ENCODE results near the gene PRSS56.

Gene PRSS56

GRCh38 chr2:232496501-232497270 lies 23.5 kb upstream of the PRSS56 start:
- Histone ChIP-seq H3K36me3 (ENCODE audit: insufficient read depth, low read length) (no peaks in the 10 kb centered on the region), H3K27me3 (ENCODE audit: control insufficient read depth in 1 of 2, insufficient read depth in 2 of 2, low read length in 2 of 2) (no peaks in the 10 kb centered on the region)

GRCh38 chr2:232497348-232497747 lies 22.8 kb upstream of the PRSS56 start:
- Histone ChIP-seq H3K27ac (ENCODE audit: low read depth, low read length) (no peak overlapping the region), H3K9me3 (ENCODE audit: low read length) (no peaks in the 10 kb centered on the region), H3K4me3 (ENCODE audit: low read depth in 1 of 2, low read length in 2 of 2) (no peak overlapping the region)

More at GRCh38 chr2:232496501-232497270, 23.5 kb upstream of the PRSS56 start:
- H3K9ac ChIP-seq (ENCODE audit: low read length) = no peak overlapping the region
- H3K9me3 ChIP-seq (ENCODE audit: low read length) = no peaks in the 10 kb centered on the region
- no peak overlapping the region for H3K4me3 ChIP-seq (ENCODE audit: low read depth in 1 of 2, low read length in 2 of 2)
- no peak overlapping the region for H3K27ac ChIP-seq (ENCODE audit: low read depth, low read length)
- no peaks in the 10 kb centered on the region for H3K4me1 ChIP-seq (ENCODE audit: insufficient read depth, low read length)

GRCh38 chr2:232498452-232498851 lies 21.7 kb upstream of the PRSS56 start:
- Histone ChIP-seq H3K9me3 (ENCODE audit: low read length) (no peaks in the 10 kb centered on the region), H3K36me3 (ENCODE audit: insufficient read depth, low read length) (no peaks in the 10 kb centered on the region), H3K4me1 (ENCODE audit: insufficient read depth, low read length) (no peaks in the 10 kb centered on the region), H3K27me3 (ENCODE audit: control insufficient read depth in 1 of 2, insufficient read depth in 2 of 2, low read length in 2 of 2) (peaks cover 0 to 4% of the 10 kb centered on the region in 2 donors), H3K4me3 (ENCODE audit: low read depth in 1 of 2, low read length in 2 of 2) (no peak overlapping the region), H3K9ac (ENCODE audit: low read length) (no peak overlapping the region), H3K27ac (ENCODE audit: low read depth, low read length) (no peak overlapping the region)

More at GRCh38 chr2:232497348-232497747, 22.8 kb upstream of the PRSS56 start:
- Histone ChIP-seq H3K9ac (ENCODE audit: low read length) (no peak overlapping the region), H3K4me1 (ENCODE audit: insufficient read depth, low read length) (no peaks in the 10 kb centered on the region), H3K36me3 (ENCODE audit: insufficient read depth, low read length) (no peaks in the 10 kb centered on the region), H3K27me3 (ENCODE audit: control insufficient read depth in 1 of 2, insufficient read depth in 2 of 2, low read length in 2 of 2) (no peaks in the 10 kb centered on the region)

- no peaks in the 10 kb centered on the region for H3K9me3 ChIP-seq (ENCODE audit: low read length)
- H3K4me3 ChIP-seq (ENCODE audit: low read depth in 1 of 2, low read length in 2 of 2) = no peak overlapping the region
- peaks cover 4% of the 10 kb centered on the region for H3K4me1 ChIP-seq (ENCODE audit: insufficient read depth, low read length)
- peaks cover 0 to 15% of the 10 kb centered on the region in 2 donors for H3K27me3 ChIP-seq (ENCODE audit: control insufficient read depth in 1 of 2, insufficient read depth in 2 of 2, low read length in 2 of 2)
- no peaks in the 10 kb centered on the region for H3K36me3 ChIP-seq (ENCODE audit: insufficient read depth, low read length)
- H3K9ac ChIP-seq (ENCODE audit: low read length) = no peak overlapping the region
- no peak overlapping the region for H3K27ac ChIP-seq (ENCODE audit: low read depth, low read length)
These were observed 18.8 kb upstream of the PRSS56 start for GRCh38 chr2:232501331-232501771.

GRCh38 chr2:232501794-232502390 lies 18.3 kb upstream of the PRSS56 start:
- Histone ChIP-seq H3K4me3 (ENCODE audit: low read depth in 1 of 2, low read length in 2 of 2) (no peak overlapping the region), H3K27me3 (ENCODE audit: control insufficient read depth in 1 of 2, insufficient read depth in 2 of 2, low read length in 2 of 2) (peaks cover 0 to 15% of the 10 kb centered on the region in 2 donors), H3K36me3 (ENCODE audit: insufficient read depth, low read length) (no peaks in the 10 kb centered on the region), H3K9me3 (ENCODE audit: low read length) (no peaks in the 10 kb centered on the region), H3K9ac (ENCODE audit: low read length) (no peak overlapping the region), H3K4me1 (ENCODE audit: insufficient read depth, low read length) (peaks cover 4% of the 10 kb centered on the region), H3K27ac (ENCODE audit: low read depth, low read length) (no peak overlapping the region)

GRCh38 chr2:232502511-232502910 lies 17.7 kb upstream of the PRSS56 start:
- H3K27ac ChIP-seq (ENCODE audit: low read depth, low read length) = no peak overlapping the region
- H3K27me3 ChIP-seq (ENCODE audit: control insufficient read depth in 1 of 2, insufficient read depth in 2 of 2, low read length in 2 of 2) = peaks cover 0 to 15% of the 10 kb centered on the region in 2 donors
- no peaks in the 10 kb centered on the region for H3K9me3 ChIP-seq (ENCODE audit: low read length)
- no peak overlapping the region for H3K4me3 ChIP-seq (ENCODE audit: low read depth in 1 of 2, low read length in 2 of 2)
- peaks cover 4% of the 10 kb centered on the region for H3K4me1 ChIP-seq (ENCODE audit: insufficient read depth, low read length)
- H3K9ac ChIP-seq (ENCODE audit: low read length) = no peak overlapping the region
- H3K36me3 ChIP-seq (ENCODE audit: insufficient read depth, low read length) = no peaks in the 10 kb centered on the region

- no peaks in the 10 kb centered on the region for H3K9me3 ChIP-seq (ENCODE audit: low read length)
- H3K27ac ChIP-seq (ENCODE audit: low read depth, low read length) = peak overlapping the region; percentile 25
- no peak overlapping the region for H3K9ac ChIP-seq (ENCODE audit: low read length)
- peaks cover 4% of the 10 kb centered on the region for H3K4me1 ChIP-seq (ENCODE audit: insufficient read depth, low read length)
- H3K36me3 ChIP-seq (ENCODE audit: insufficient read depth, low read length) = no peaks in the 10 kb centered on the region
- H3K27me3 ChIP-seq (ENCODE audit: control insufficient read depth in 1 of 2, insufficient read depth in 2 of 2, low read length in 2 of 2) = peaks cover 0 to 15% of the 10 kb centered on the region in 2 donors
- peak overlapping the region; percentile 43 to 77 for H3K4me3 ChIP-seq (ENCODE audit: low read depth in 1 of 2, low read length in 2 of 2)
These were observed 17.0 kb upstream of the PRSS56 start for GRCh38 chr2:232502911-232503808.

- Histone ChIP-seq H3K27ac (ENCODE audit: low read depth, low read length) (peak overlapping the region; percentile 25), H3K4me1 (ENCODE audit: insufficient read depth, low read length) (peaks cover 4% of the 10 kb centered on the region), H3K27me3 (ENCODE audit: control insufficient read depth in 1 of 2, insufficient read depth in 2 of 2, low read length in 2 of 2) (peaks cover 0 to 15% of the 10 kb centered on the region in 2 donors), H3K4me3 (ENCODE audit: low read depth in 1 of 2, low read length in 2 of 2) (peak overlapping the region; percentile 43 to 77), H3K9me3 (ENCODE audit: low read length) (no peaks in the 10 kb centered on the region), H3K9ac (ENCODE audit: low read length) (no peak overlapping the region), H3K36me3 (ENCODE audit: insufficient read depth, low read length) (no peaks in the 10 kb centered on the region)
These were observed 16.3 kb upstream of the PRSS56 start for GRCh38 chr2:232503809-232504323.

- Histone ChIP-seq H3K4me3 (ENCODE audit: low read depth in 1 of 2, low read length in 2 of 2) (no peak overlapping the region), H3K27me3 (ENCODE audit: control insufficient read depth in 1 of 2, insufficient read depth in 2 of 2, low read length in 2 of 2) (peaks cover 0 to 15% of the 10 kb centered on the region in 2 donors), H3K9me3 (ENCODE audit: low read length) (no peaks in the 10 kb centered on the region), H3K4me1 (ENCODE audit: insufficient read depth, low read length) (peaks cover 4% of the 10 kb centered on the region), H3K36me3 (ENCODE audit: insufficient read depth, low read length) (no peaks in the 10 kb centered on the region), H3K27ac (ENCODE audit: low read depth, low read length) (no peak overlapping the region), H3K9ac (ENCODE audit: low read length) (no peak overlapping the region)
These were observed 15.8 kb upstream of the PRSS56 start for GRCh38 chr2:232504438-232504837.

GRCh38 chr2:232505856-232506255 lies 14.3 kb upstream of the PRSS56 start:
- peaks cover 0 to 15% of the 10 kb centered on the region in 2 donors for H3K27me3 ChIP-seq (ENCODE audit: control insufficient read depth in 1 of 2, insufficient read depth in 2 of 2, low read length in 2 of 2)
- no peak overlapping the region for H3K9ac ChIP-seq (ENCODE audit: low read length)
- H3K36me3 ChIP-seq (ENCODE audit: insufficient read depth, low read length) = no peaks in the 10 kb centered on the region
- no peak overlapping the region for H3K27ac ChIP-seq (ENCODE audit: low read depth, low read length)
- no peaks in the 10 kb centered on the region for H3K9me3 ChIP-seq (ENCODE audit: low read length)
- no peak overlapping the region for H3K4me3 ChIP-seq (ENCODE audit: low read depth in 1 of 2, low read length in 2 of 2)
- H3K4me1 ChIP-seq (ENCODE audit: insufficient read depth, low read length) = peaks cover 4% of the 10 kb centered on the region

- Histone ChIP-seq H3K27ac (ENCODE audit: low read depth, low read length) (no peak overlapping the region), H3K9me3 (ENCODE audit: low read length) (no peaks in the 10 kb centered on the region)
These were observed 13.5 kb upstream of the PRSS56 start for GRCh38 chr2:232506709-232507108.

More at GRCh38 chr2:232506709-232507108, 13.5 kb upstream of the PRSS56 start:
- Histone ChIP-seq H3K27me3 (ENCODE audit: control insufficient read depth in 1 of 2, insufficient read depth in 2 of 2, low read length in 2 of 2) (peaks cover 0 to 15% of the 10 kb centered on the region in 2 donors), H3K9ac (ENCODE audit: low read length) (no peak overlapping the region), H3K4me1 (ENCODE audit: insufficient read depth, low read length) (peaks cover 4% of the 10 kb centered on the region), H3K4me3 (ENCODE audit: low read depth in 1 of 2, low read length in 2 of 2) (no peak overlapping the region), H3K36me3 (ENCODE audit: insufficient read depth, low read length) (no peaks in the 10 kb centered on the region)

Data from muscle layer of colon (tissue), 2 donors.